Measurements from ENCODE around the gene ULK1.
A peak's percentile ranks its signal among the peaks of the same experiment; 100 is the strongest.

ULK1 gene

GRCh38 chr12:131892711-131893604, 1.5 kb upstream of the ULK1 start:
- no peak for DNase-seq (ENCODE audit: low read depth)

- no peak for DNase-seq (ENCODE audit: low read depth)
These were observed 663 bp upstream of the ULK1 start for GRCh38 chr12:131893605-131894312.

- peak; percentile 22 for DNase-seq (ENCODE audit: low read depth)
These were observed 688 bp downstream of the ULK1 start for GRCh38 chr12:131894981-131895639.

GRCh38 chr12:131895640-131896079, 1.2 kb downstream of the ULK1 start:
- no peak for DNase-seq (ENCODE audit: low read depth)

- DNase-seq (ENCODE audit: low read depth) = peak; percentile 86
These were observed 1.8 kb downstream of the ULK1 start for GRCh38 chr12:131896080-131896810.

GRCh38 chr12:131896811-131897270, 2.4 kb downstream of the ULK1 start:
- no peak for DNase-seq (ENCODE audit: low read depth)

GRCh38 chr12:131897276-131897675, 2.9 kb downstream of the ULK1 start:
- DNase-seq (ENCODE audit: low read depth) = no peak

- no peak for DNase-seq (ENCODE audit: low read depth)
These were observed 3.5 kb downstream of the ULK1 start for GRCh38 chr12:131897875-131898274.

GRCh38 chr12:131900397-131900796, 6.0 kb downstream of the ULK1 start:
- no peak for DNase-seq (ENCODE audit: low read depth)

- no peak for DNase-seq (ENCODE audit: low read depth)
These were observed 7.3 kb downstream of the ULK1 start for GRCh38 chr12:131901431-131902331.

GRCh38 chr12:131902332-131903241, 8.2 kb downstream of the ULK1 start:
- DNase-seq (ENCODE audit: low read depth) = no peak

- DNase-seq (ENCODE audit: low read depth) = no peak
These were observed 9.1 kb downstream of the ULK1 start for GRCh38 chr12:131903270-131904255.

GRCh38 chr12:131904346-131904745, 9.9 kb downstream of the ULK1 start:
- DNase-seq (ENCODE audit: low read depth) = no peak

- DNase-seq (ENCODE audit: low read depth) = no peak
These were observed 10.7 kb downstream of the ULK1 start for GRCh38 chr12:131905081-131905629.

- no peak for DNase-seq (ENCODE audit: low read depth)
These were observed 11.2 kb downstream of the ULK1 start for GRCh38 chr12:131905630-131906091.

GRCh38 chr12:131907379-131908091, 13.1 kb downstream of the ULK1 start:
- DNase-seq (ENCODE audit: low read depth) = no peak

Data from ELR (cell line).